Stimulated activated CD8-positive, alpha-beta memory T cell treated with anti-CD3 and anti-CD28 coated beads, Interleukin-15, amount 100 ng/mL, for 24 hours (primary cell): ENCODE data around the gene CNPY1.

ENCODE experiments used
- DNase-seq: peaks from one replicate; pipeline ENCODE4 v3.0.0-alpha.2; 2020; ENCODE audit warnings: low read depth

CNPY1 gene

DNA sequence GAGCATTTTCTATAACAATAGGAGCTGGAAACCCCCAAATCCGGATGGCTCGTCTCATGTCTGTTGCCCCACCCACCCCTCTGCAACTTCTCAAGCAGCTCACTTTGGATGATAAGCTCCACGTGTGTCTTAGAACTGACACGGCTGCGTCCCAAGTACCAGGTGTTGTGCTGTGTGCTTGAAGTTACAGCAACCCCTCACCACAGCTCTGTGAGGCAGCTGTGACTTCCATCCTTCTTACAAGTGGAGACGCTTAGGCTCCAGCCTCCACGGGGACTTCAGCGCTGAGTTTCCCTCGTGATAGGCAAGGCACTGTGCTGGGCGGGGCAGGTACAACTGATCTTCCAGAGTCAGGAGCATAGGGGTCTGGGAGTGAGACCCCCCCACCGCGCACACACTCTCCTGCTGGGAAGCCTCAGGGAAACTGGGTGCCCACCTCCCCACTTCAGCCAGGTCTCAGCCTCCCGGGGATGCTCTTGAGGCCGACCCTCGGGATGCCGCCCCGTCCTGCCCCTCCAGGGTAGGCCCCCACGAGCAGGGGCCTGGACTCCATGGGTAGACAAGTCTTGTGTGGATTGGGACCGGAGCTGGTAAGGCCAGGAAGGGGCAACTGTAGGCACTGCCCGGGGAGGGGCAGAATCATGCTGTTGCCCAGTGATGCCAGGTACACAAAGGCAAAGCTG lies 57.1 kb downstream of the CNPY1 start:
- no peak for DNase-seq

DNA sequence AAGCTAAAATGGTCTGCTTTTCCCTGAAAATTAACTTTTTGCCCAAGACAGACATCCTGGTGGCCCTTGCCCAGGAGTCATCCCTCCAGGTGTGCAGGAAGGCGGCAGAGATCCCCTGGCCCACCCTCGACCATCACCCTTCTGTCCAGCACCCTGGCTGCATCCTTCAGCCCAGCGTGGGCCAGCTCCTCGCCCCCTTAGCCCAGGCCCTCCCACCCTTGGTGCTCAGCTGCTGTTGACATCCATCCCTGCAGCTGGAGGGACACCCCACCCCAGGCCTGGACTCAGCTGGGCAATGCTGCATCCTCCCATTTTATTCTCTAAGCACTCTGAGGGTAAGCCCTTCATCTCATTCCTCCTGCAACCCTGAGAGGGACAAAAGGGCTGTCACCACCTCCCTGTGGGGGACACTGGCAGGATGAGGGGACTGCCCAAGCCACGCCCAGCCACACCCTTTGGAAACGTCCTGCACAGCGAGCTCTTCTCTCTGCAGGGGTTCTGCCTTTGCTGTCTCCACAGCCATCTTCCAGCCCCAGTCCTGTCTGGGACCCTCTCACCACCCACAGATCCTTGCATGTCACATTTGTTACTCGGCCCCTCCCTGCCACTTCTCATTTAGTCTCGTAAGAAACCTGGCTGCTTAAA lies 57.8 kb downstream of the CNPY1 start:
- no peak for DNase-seq

DNA sequence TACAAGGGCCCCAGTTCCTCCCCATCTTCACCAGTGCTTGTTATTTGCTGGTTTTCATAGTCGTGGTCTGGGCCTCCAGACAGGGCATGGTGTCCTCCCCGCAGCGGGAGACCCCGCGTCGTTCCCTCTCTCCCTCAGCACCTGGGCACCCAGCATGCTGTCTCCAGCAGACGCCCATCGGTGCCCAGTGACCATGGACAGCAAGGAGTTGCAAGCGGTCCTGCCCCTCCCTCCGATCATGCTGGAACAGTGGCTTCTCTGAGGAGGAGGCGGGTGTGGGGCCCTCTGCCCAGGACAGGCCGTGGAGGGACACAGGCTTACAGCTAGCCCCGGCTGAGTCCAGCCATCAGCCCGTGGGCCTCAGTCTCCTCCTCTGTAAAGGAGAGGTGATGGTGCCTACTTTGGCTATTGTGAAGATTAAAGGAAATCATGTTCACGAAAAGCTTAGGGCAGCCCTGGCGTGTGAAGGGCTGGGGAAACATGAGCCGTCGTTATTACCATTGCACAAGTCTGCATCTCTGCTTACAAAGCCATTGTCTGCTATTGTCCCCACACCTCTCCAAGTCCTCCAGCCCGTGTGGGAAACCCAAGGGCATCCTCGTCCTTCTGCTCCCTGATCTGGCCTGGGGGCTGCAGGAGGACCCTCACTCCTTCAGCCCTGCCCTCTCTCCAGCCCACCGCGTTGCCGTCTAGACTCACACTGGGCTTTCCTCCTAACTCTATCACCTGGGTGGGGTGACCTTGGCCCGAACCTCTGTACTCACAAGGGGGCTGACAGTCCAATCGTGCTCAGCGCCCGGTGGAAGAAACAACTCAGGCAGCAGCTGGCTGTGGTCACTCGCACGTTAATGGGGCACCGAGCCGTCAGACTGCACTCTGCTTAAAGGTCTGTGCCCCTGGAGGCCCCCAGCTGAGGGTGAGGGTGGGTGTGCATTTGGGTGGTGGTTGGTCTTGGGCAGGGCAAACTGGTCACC lies 58.6 kb downstream of the CNPY1 start:
- no peak for DNase-seq

DNA sequence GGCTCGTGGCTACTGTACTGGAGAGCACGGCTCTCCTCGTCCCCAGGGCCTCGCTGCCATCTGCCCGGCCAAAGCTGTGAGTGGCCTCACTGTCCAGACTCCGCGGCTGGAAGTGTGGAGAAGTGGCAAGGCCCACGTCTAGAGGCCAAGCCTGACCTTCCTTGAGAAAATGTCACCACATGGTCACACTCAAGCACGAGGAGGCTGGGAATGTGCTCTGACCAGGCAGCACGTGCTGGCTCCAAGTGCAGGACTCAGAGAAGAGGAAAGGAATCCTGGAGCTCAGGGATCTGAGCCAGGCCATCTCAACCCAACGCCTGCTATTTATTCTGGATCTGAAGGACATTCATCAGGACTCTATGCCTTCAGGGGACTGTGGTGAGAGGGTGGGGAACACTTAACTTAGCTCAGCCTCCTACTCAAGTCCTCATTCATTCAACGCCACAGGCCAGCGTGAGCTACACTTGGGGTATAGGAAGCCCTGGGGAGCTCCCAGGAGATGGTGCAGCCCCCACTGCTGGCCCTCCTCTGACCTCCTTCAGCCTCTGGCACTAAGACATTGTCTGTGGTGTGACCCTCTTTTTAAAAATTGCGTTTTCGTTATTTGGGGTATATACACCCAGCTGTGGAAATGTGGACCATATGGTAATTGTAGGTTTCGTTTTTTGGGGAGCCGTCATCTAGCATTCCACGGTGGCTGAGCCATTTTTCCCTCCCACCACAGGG lies 59.4 kb downstream of the CNPY1 start:
- DNase-seq: no peak

DNA sequence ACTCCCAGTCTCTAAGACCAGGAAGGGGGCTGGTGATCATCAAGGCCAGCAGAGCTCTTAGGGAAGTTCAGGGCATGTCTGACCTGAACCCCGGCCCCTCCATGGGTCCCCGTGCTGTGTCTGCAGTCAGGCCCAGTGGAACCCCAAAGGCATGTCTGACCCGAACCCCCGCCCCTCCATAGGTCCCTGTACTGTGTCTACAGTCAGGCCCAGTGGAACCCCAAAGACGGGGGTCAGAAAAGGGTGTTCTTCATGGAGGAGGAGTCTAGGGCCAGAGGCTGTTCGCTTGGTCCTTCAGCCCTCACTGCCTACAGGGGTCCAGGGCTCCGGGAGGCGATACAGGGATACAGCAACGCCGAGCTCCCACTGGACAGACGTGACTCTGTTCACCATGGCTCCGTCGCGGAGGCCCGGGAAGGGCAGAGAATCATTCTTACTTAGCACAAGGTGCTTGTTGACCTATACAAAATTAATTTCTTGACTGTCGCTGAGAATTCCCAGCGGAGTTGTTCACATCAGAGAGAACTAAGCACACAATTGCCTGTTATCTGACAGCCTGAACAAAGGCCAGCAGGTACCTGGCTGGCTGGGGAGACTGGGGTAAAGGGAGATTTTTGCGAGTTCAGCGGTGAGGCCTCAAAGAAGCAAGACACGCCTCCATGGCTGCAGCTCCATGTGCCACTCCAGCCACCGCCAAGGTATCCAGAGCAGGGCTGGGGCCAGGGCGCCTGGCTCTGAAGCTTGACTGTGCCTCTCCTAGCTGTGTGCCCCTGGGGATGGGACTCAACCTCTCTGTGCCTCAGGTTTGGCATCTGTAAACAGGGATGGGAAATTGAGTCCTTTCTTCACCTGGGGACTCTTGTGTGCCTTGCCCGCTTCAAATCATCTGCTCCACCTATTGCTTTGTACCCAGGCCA lies 61.6 kb downstream of the CNPY1 start:
- DNase-seq: no peak

DNA sequence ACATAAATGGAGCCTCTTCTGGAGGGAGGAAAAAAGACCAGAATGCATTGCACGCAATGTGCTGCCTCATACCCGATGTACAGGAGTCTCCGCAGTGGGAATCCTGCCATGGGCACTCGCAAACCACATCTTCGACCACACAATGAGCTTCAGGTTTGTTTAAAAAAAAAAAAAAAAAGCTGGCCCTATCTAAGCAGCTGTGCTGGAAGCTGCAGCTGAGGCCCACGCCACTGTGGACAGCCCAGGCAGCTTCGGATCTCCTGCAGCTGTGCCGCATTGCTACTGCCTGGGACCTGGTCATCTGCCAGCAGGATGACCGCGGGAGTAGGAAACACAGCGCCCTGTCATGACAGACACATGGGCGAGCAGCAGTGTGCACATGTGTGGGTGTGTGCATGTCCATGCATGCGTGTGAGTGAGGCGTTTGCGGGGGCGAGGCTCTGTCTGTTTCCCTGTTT lies 62.5 kb downstream of the CNPY1 start:
- DNase-seq: no peak

DNA sequence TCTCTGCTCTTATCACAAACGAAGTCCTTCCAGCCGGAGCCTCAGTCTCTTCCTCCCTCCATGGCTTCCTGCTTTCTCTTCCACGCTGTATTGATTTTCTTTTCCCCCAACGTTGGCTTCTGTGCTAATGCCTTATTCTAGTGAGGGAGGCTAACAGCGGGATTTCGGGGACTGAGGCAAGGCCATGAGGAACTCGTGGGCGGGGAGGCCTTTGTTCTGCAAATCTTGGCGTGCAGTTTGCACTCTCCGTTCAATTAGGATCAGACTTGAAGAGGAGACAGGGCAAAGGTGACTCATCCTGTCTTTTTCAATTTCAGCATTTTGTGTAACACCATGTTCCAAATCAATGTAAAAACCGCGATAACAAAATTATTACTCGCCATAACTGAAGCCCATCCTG lies 63.1 kb downstream of the CNPY1 start:
- DNase-seq: no peak

DNA sequence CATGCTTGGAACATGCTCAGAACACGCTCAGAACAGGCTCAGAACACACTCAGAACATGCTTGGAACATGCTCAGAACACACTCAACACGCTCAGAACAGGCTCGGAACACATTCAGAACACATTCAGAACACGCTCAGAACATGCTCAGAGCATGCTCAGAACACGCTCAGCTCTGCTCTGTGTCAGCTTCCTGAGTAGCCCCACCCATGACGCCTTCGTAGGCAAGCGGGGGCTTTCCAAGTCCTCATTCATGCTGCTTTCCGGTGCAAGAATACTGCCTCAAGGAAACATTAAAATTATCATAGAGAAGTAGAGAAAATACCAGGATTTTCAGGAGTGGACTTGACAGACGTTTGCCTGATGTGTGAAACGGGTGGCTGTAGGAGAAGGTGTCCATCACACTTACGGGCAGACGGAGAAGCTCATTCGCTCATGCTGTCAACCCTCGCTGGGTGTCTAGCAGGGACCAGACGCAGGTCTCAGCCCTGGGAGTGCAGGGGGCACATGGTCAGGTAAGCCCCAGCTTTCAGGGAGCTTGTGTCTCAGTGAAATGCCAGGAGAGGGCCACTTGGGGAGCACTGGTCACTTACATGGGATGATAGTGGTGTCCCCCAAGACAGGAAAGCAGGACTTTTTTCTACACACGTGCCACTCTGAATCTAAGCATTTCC lies 63.7 kb downstream of the CNPY1 start:
- DNase-seq: no peak

DNA sequence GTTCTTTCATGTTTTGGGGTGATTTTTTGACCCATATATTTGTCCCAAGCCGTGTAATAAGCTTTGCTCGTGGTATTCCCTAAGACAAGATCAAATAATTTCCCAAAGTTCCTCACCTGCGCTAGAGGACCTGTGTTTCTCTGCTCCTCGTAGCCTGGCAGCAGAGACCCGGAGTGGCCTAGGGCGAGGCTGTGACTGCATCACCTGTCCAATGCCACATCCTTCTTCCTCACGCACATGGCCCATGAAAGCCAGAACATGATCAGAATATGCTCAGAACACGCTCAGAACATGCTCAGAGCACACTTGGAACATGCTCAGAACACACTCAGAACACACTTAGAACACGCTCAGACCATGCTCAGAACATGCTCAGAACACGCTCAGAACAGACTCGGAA lies 64.6 kb downstream of the CNPY1 start:
- no peak for DNase-seq

DNA sequence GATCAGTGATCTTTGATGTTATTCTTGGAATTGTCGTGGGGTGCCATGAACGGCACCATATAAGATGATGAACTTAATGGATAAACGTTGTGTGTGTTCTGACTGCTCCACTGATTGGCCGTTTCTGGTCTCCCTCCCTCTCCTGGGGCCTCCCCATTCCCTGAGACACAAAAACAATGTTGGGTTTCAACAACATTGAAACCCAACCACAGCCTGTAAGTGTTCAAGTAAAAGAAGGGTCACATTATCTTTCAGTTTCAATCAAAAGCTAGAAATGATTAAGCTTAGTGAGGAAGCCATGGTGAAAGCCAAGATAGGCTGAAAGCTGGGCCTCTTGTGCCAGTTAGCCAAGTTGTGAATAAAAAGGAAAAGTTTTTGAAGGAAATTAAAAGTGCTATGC lies 68.9 kb downstream of the CNPY1 start:
- DNase-seq: no peak

DNA sequence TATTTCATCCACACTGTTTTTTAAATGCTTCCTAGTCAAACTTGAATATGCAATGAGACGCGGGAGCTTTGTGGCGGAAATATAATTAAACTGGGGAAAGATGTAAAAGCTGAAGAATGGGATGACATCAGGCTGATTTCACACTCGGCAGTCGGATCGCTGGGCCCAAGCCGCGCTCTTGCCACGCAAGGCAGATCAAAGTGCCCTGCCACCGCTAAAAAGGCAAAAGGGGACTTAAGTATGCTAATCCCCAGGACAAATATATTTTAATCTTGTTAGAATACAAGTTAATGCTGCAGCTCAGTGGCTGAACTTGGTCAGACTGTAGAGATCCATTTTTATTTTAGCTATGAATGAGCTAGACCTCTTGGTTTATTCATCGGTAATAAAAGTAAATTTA lies 74.6 kb downstream of the CNPY1 start:
- no peak for DNase-seq

DNA sequence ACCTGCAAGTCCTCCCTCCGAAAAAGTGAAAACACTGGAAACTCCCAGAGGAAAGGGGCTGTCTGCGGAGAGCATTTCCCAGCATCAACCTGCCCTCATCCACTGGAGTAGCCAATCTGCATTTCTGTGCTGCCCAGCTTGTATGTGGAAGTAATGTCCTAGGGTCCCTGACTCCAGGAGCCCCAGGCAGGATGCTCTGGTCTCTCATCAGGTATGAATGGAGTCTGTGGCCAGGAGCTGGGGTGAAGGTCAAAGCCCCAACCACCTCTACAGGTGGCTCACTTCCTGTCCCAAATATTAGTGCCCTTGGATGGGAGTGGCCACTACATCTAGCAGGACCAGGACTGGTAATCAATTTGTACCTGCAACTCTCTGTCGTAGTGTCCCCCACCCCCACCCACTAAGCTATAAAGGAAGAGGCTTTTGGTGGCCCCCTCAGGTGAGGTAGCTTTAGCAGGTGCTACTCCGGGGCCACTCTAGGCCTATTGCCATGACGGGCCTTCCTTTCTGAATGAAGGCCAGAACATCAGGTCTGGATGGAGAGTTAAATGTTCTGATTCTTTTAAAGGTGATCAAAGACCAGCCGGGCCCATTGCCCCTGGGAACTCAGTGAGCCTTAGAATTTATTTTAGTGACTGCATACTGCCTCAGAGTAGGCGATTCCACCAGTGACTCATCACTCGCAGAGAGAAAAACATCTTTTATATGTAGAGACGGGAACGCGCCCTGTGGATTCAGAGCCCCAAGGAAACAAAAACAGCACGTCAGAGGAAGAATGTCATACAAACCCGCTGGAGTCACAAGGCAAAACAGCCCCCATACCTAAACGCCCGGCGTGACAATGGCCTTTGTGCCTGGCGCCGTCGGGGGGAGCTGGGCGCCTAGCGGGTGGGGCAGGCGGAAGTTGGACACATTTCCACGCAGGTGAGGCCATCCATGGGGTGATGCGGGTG lies 75.4 kb downstream of the CNPY1 start:
- DNase-seq: no peak

DNA sequence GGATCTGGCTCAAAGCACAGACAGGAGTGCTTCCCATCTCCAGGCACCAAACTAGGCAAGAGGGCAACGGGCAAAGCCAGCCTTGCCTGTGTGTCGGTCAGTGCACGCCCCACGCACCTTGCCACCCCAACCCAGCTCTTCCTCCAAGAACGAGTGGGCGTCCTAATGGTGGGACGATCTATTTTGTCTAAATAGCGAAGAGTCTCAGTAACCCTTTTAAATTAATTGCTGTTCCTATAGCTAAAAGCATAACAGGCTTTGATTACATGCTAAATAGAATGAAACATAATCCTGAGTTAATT lies 76.2 kb downstream of the CNPY1 start:
- no peak for DNase-seq

DNA sequence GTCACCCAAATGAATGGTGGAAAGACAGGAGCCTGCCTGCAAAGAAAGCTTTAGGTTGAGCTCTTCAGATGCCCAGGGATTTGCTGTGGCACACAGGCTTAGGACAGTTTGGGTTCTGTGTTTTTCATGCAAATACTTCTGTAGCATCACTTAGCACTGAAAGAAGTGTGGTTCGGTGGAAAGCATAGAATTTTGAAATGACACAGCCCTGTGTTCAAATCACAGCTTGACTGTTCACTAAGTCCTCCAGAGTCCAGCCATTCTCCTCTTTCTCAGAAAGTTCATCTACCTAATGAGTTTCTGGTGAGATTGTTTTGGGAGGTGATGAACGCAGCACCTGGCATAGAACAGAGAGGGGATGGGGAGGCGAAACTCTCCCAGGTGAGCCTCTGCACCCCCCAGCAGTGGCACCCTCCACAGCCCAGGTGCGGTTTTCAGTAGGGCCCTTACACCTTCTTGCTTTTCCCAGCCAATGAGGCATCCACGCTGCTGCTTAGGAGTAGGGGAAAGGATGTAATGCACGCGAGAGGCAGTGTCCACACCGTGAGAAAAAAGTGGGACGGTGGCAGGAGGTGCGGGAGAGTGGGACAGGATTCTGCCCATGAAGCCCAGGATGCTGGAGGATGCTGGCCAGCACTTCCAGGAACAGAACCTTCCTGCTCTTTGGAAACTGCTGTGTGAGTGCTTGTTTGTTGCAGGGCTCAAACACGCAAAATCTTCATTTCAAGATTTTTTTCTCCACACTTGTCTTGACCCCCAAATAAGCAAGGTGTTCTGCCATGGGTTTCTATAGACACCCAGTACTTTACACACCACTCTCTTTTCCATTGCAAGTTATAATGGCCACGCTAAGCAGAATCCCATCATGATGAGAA lies 76.8 kb downstream of the CNPY1 start:
- no peak for DNase-seq

DNA sequence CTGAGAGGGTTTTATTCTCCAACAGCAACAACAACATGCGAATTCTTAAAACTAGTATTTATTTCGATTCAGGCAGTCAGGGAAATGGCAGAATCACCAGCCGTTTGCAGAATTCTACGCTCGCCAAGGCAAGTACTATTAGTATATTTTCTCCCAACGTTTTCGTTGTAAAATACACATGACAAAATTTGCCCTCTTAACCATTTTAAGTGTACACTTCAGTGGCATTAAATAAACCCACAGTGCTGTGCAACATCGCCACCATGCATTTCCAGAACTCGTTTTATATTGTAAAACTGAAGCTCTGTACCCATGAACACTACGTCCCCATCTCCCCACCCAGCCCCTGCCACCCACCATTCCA lies 77.6 kb downstream of the CNPY1 start:
- no peak for DNase-seq

DNA sequence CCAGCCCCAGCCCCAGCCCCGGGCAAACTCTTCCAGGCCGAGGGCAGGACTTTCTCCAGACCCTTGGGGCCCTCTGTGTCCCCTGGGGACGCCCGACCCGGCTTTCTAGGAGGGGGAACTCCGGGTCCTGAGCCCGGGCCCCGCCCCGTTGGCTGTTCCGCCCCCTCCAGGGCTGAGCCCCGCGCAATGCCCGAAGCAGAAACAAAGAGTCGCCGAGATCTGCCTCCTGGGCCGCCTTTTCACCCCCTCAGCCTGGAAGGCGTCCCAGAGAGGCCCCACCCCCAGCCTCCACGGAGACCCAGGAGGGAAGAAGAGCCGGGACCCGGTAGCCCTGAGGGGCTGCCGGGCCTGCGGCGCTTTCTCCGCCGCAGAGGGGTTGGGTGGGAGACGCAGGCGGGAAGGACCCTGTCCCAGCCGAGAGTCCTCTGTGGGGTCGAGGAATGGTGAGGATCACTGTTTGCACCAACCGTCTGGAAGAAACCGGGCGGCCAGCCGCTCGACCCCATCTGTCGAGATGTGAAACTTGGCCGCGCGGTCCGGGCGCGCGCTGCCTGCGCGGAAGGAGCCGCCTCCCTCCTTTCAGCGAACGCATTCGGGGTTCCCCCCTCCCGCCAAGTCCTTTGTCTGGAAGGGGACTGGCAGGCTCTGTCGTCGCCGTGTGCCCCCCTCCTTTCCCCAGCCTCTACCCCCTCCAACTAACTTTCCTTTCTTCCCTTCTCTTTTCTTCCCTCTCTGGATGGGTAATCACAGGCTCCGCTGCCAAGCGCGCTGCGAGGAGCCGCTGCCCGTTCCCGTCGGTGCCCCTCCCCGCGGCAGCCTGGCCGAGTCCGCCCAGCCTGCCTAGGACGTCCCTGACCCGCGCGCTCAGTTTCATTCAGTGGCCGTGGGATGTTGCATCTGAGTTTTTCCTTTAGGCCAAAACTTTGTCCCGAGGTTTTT lies 78.2 kb downstream of the CNPY1 start:
- no peak for DNase-seq
